Prostate gland (tissue), 2 donors: Measurements from ENCODE around the gene PRDM11. TPM values are rescaled to one million over a fixed set of nuclear protein-coding genes. Genes with fewer than 3 reads are reported as not detected.

Source experiments
- DNase-seq: peaks from one replicate; pipeline ENCODE4 v3.0.0-alpha.2; 2019; ENCODE audit warnings: low spot score
- H3K27ac ChIP-seq, 2 donors: fragments of 200-600 bp; sonication (generic); 2 replicates each; pipeline ENCODE4 v1.5.1; 2017 to 2019
- H3K27me3 ChIP-seq: fragments of 200-600 bp; sonication (generic); replicated peaks from 2 replicates; pipeline ENCODE4 v1.5.1; 2019; ENCODE audit not compliant: insufficient read depth
- H3K36me3 ChIP-seq, 2 donors: fragments of 200-600 bp; sonication (generic); 1 replicate in 1 of 2; 2 replicates in 1 of 2; pipeline versions ENCODE4 v1.5.1 to v1.8.1; 2017 to 2019
- H3K4me1 ChIP-seq: fragments of 200-600 bp; sonication (generic); replicated peaks from 2 replicates; pipeline ENCODE4 v1.5.1; 2019
- H3K4me3 ChIP-seq, 2 donors: fragments of 200-600 bp; sonication (generic); 2 replicates each; pipeline ENCODE4 v1.5.1; 2017 to 2019
- H3K9me3 ChIP-seq: fragments of 200-600 bp; sonication (generic); 2 replicates; pipeline ENCODE4 v1.5.1; 2017
- POLR2A ChIP-seq: fragments of 450-650 bp; IDR thresholded peaks from one replicate; pipeline ENCODE4 v1.6.1; 2016; ENCODE audit warnings: antibody characterized with exemption, mild to moderate bottlenecking
- POLR2AphosphoS5 ChIP-seq: sonication (generic); formaldehyde crosslinking; IDR thresholded peaks from one replicate; pipeline ENCODE4 v1.6.1; 2017; ENCODE audit warnings: antibody characterized with exemption
- WGBS: methylation state at CpG from one replicate; pipeline ENCODE4 v1.1.5; 2018; 5-methylcytosine and 5-hydroxymethylcytosine counted together
- intact Hi-C: fragments of 100-400 bp; cut with DNase I; formaldehyde crosslinking; loops from one replicate; pipeline ENCODE4 v1.14.2; 2022
- total RNA-seq, 2 donors: library from RNA; depleted of rRNA; stranded (reverse); fragments of >200 nt; gene quantifications; one replicate each; pipeline ENCODE4 v1.1.0, GENCODE V29; 2016
- TF ChIP-seq, protein P1 (sequence below), 4 experiments: fragments of 200-600 bp in 2 of 4; fragments of 450-650 bp in 2 of 4; sonication (generic) in 2 of 4; IDR thresholded peaks; 1 replicate in 3 of 4; 2 replicates in 1 of 4; pipeline ENCODE4 v1.5.1; 2016 to 2019; ENCODE audit warnings: antibody characterized with exemption in 4 of 4, mild to moderate bottlenecking in 2 of 4, moderate library complexity in 2 of 4

Gene PRDM11
- total RNA-seq, 2 donors from 2014 or later, result 13.1 to 15.3 TPM

DNA sequence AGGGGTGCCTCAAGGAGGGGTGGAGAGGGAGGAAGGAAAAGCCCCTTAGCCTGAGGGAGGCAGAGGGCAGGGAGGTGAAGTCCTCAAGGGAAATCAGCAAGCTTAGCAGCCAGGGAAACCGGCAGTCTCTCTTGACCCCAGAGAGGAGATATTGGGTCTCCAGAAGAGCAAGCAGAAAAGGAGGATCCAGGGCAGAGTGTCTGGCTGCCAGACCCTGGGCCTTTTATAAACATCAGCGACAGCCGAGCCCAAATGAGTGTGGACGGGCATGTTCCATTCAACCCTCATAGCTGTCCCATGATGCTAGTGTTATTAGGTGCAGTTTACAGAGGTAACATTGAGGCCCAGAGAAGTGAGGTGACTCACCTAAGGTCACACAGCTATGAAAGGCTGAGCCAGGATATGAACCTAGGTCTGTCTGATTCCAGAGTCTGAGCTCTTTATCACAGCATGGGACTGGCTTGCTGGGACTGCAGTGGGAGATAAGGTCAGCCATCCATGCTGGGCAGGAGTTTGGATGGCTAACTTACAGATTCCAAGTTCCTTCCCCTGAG is 9.3 kb downstream of the PRDM11 start:
- H3K27me3 ChIP-seq, result no peaks in the 10 kb centered on the region
- peaks cover 6% of the 10 kb centered on the region for H3K4me1 ChIP-seq
- no peak overlapping the region for H3K4me3 ChIP-seq
- no peaks in the 10 kb centered on the region for H3K9me3 ChIP-seq
- TF ChIP-seq POLR2A (no peak), POLR2AphosphoS5 (no peak)
- TF ChIP-seq, protein P1, sequence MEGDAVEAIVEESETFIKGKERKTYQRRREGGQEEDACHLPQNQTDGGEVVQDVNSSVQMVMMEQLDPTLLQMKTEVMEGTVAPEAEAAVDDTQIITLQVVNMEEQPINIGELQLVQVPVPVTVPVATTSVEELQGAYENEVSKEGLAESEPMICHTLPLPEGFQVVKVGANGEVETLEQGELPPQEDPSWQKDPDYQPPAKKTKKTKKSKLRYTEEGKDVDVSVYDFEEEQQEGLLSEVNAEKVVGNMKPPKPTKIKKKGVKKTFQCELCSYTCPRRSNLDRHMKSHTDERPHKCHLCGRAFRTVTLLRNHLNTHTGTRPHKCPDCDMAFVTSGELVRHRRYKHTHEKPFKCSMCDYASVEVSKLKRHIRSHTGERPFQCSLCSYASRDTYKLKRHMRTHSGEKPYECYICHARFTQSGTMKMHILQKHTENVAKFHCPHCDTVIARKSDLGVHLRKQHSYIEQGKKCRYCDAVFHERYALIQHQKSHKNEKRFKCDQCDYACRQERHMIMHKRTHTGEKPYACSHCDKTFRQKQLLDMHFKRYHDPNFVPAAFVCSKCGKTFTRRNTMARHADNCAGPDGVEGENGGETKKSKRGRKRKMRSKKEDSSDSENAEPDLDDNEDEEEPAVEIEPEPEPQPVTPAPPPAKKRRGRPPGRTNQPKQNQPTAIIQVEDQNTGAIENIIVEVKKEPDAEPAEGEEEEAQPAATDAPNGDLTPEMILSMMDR (IDR thresholded peaks at IDR 0.05), result no peak
- H3K27ac ChIP-seq, result no peak overlapping the region
- no peak for DNase-seq
- H3K36me3 ChIP-seq, result no peaks in the 10 kb centered on the region
- intact Hi-C loops, result no loop called here
- WGBS, result 55% methylated on average over 4 of the region's 4 CpGs

DNA sequence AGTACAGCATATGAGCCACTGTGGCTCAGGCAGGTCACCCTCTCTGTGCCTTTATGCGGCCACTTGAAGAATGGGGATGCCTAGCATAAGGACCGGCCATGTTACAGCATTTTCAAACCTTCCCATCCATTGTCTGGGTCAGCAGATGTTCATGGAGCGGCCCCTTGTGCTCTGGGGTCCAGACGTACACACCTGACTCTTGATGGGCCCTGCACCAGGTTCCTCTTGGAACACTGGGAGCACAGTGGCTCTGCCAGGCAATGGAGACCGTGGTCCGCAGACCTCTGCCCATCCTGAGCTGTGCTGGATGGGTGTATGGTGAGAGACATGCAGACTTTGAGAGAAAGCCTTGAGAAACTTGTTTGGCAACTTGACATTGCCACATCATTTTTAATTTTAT is 9.8 kb downstream of the PRDM11 start:
- no peak for TF ChIP-seq POLR2A
- TF ChIP-seq POLR2AphosphoS5, result no peak
- TF ChIP-seq, protein P1 (IDR thresholded peaks at IDR 0.05), result no peak
- no peak for DNase-seq
- peaks cover 6% of the 10 kb centered on the region for H3K4me1 ChIP-seq
- intact Hi-C loops, result no loop called here
- no peaks in the 10 kb centered on the region for H3K9me3 ChIP-seq
- H3K36me3 ChIP-seq, result no peaks in the 10 kb centered on the region
- no peak overlapping the region for H3K4me3 ChIP-seq
- 83% methylated on average over 6 of the region's 6 CpGs for WGBS
- no peaks in the 10 kb centered on the region for H3K27me3 ChIP-seq
- H3K27ac ChIP-seq, result no peak overlapping the region

GRCh38 chr11:45156741-45157140 is 10.3 kb downstream of the PRDM11 start:
- no peaks in the 10 kb centered on the region for H3K9me3 ChIP-seq
- no peaks in the 10 kb centered on the region for H3K27me3 ChIP-seq
- H3K4me1 ChIP-seq, result peaks cover 6% of the 10 kb centered on the region
- TF ChIP-seq POLR2A (no peak), POLR2AphosphoS5 (no peak)
- TF ChIP-seq, protein P1 (IDR thresholded peaks at IDR 0.05), result no peak
- H3K4me3 ChIP-seq, result no peak overlapping the region
- no peak for DNase-seq
- 88% methylated on average over 9 of the region's 9 CpGs for WGBS
- H3K36me3 ChIP-seq, result no peaks in the 10 kb centered on the region
- intact Hi-C loops, result no loop called here
- no peak overlapping the region for H3K27ac ChIP-seq

DNA sequence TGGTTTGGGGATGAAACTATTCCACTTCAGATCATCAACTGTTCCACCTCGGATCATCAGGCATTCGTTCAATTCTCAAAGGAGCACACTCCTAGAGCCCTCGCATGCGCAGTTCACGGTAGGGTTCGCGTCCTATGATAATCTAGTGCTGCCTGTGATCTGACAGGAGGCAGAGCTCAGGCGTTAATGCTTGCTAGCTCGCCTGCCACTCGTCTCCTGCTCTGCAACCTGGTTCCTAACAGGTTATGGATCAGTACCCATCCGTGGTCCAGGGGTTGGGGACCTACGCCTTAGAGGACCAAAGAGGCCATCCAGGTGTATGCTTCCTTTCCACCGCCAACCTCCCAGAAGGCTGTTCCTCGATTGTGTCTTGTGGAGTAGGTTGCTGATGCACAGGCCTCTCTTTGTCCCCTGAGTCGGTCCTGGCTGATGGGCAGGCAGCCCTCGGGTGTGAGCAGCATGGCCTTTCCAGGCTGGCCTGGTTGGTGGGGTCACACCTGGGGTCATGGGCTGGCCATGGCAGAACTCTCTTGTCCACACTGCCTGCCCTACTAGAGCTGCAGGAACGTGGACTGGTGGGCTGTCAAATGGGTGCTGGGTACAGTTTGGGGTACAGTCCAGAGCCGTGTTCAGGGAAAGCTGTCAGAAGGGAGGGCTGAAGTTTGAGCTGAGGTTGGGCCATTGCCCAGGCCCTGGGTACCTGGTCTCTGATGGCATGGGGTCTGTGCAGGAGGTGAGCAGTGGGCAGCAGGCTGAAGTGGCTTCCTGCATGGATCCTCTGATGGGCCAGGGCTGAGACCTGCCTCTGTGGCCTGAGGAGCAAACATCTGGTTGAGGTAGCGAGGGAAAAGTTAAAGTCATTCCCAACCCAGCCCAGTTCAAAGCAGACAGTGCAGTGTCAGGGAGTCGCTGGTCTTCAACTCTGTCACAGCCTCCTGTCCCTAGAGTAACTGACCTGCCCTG is 11.1 kb downstream of the PRDM11 start:
- H3K36me3 ChIP-seq, result no peaks in the 10 kb centered on the region
- H3K27me3 ChIP-seq, result no peaks in the 10 kb centered on the region
- no peak for TF ChIP-seq POLR2A
- TF ChIP-seq, protein P1 (IDR thresholded peaks at IDR 0.05), result no peak
- no peak for TF ChIP-seq POLR2AphosphoS5
- 66% methylated on average over 20 of the region's 20 CpGs for WGBS
- peaks cover 6% of the 10 kb centered on the region for H3K4me1 ChIP-seq
- no peak overlapping the region for H3K4me3 ChIP-seq
- H3K9me3 ChIP-seq, result no peaks in the 10 kb centered on the region
- peak overlapping the region; percentile 60 to 70 for H3K27ac ChIP-seq
- DNase-seq, result no peak
- intact Hi-C loops, result no loop called here
